CD4-positive, alpha-beta T cell treated with Interleukin-4 for 4 hours (primary cell): ENCODE measurements around the gene KRT13.

Source experiments
- DNase-seq: peaks from one replicate; pipeline ENCODE4 v3.0.0-alpha.2; 2020

Gene KRT13

GRCh38 chr17:41491476-41491875 is 13.9 kb downstream of the KRT13 start:
- DNase-seq = no peak

GRCh38 chr17:41490000-41490990 is 15.1 kb downstream of the KRT13 start:
- no peak for DNase-seq

- no peak for DNase-seq
These were observed 15.9 kb downstream of the KRT13 start, which contains the start of gene KRT36 for GRCh38 chr17:41489531-41489930. Gene KRT36 (minus strand): TSS chr17:41489910. CDS start chr17:41489864, 46 bp downstream.

- no peak for DNase-seq
These were observed 18.4 kb downstream of the KRT13 start for GRCh38 chr17:41486809-41487530.

- no peak for DNase-seq
These were observed 19.1 kb downstream of the KRT13 start for GRCh38 chr17:41486316-41486715.

- no peak for DNase-seq
These were observed 20.2 kb downstream of the KRT13 start for GRCh38 chr17:41484920-41485904.

- no peak for DNase-seq
These were observed 21.2 kb downstream of the KRT13 start for GRCh38 chr17:41483991-41484826.

GRCh38 chr17:41483531-41483930 is 21.9 kb downstream of the KRT13 start:
- DNase-seq = no peak

- no peak for DNase-seq
These were observed 24.4 kb downstream of the KRT13 start, which contains the start of gene KRT35 for GRCh38 chr17:41481036-41481435. Gene KRT35 (minus strand): TSS chr17:41481151. CDS start chr17:41481097, 54 bp downstream.

- no peak for DNase-seq
These were observed 24.8 kb downstream of the KRT13 start for GRCh38 chr17:41480581-41480980.

- no peak for DNase-seq
These were observed 25.3 kb downstream of the KRT13 start for GRCh38 chr17:41480136-41480535.

- DNase-seq = no peak
These were observed 27.2 kb downstream of the KRT13 start for GRCh38 chr17:41478237-41478636.

GRCh38 chr17:41476866-41477815 is 28.3 kb downstream of the KRT13 start:
- DNase-seq = no peak

GRCh38 chr17:41475421-41475820 is 30.0 kb downstream of the KRT13 start:
- no peak for DNase-seq

GRCh38 chr17:41474863-41475262 is 30.5 kb downstream of the KRT13 start:
- no peak for DNase-seq

GRCh38 chr17:41468346-41468745 is 37.1 kb downstream of the KRT13 start:
- DNase-seq = no peak

GRCh38 chr17:41467561-41467960 is 37.9 kb downstream of the KRT13 start:
- no peak for DNase-seq

GRCh38 chr17:41466988-41467387 is 38.4 kb downstream of the KRT13 start, which contains the start of gene KRT32:
Gene KRT32 (minus strand): TSS chr17:41467386. CDS start chr17:41467325, 61 bp downstream.
- DNase-seq = no peak

GRCh38 chr17:41464682-41465081 is 40.7 kb downstream of the KRT13 start:
- no peak for DNase-seq

GRCh38 chr17:41464173-41464572 is 41.2 kb downstream of the KRT13 start:
- DNase-seq = no peak
